ENCODE measurements around the gene RNF38. TPM values are rescaled to one million over a fixed set of nuclear protein-coding genes. Genes with fewer than 3 reads are reported as not detected.
A peak's percentile ranks its signal among the peaks of the same experiment; 100 is the strongest.
"Not testable (repeated sequence)": the region's sequence is repeated elsewhere in the genome, so short reads cannot be mapped to it uniquely, and the experiment has no call there.

The RNF38 gene
- polyA plus RNA-seq, 4 donors = 43.2 to 54.5 (median 53.4) TPM

- no peak for DNase-seq (ENCODE audit: low read depth in 4 of 4, low spot score in 3 of 4)
Measured at GRCh38 chr9:36337002-36337401, 63.1 kb downstream of the RNF38 start.

GRCh38 chr9:36336131-36336907 lies 63.8 kb downstream of the RNF38 start:
- DNase-seq (ENCODE audit: low read depth in 4 of 4, low spot score in 3 of 4) = no peak

GRCh38 chr9:36332006-36332405 lies 68.1 kb downstream of the RNF38 start:
- no peak for DNase-seq (ENCODE audit: low read depth in 4 of 4, low spot score in 3 of 4)

GRCh38 chr9:36328798-36329411 lies 71.2 kb downstream of the RNF38 start:
- DNase-seq (ENCODE audit: low read depth in 4 of 4, low spot score in 3 of 4) = peak; percentile 52 to 67 (median 55)

- DNase-seq (ENCODE audit: low read depth in 4 of 4, low spot score in 3 of 4) = no peak
Measured at GRCh38 chr9:36325081-36325828, 74.8 kb downstream of the RNF38 start.

GRCh38 chr9:36323926-36324325 lies 76.1 kb downstream of the RNF38 start:
- no peak for DNase-seq (ENCODE audit: low read depth in 4 of 4, low spot score in 3 of 4)

- DNase-seq (ENCODE audit: low read depth in 4 of 4, low spot score in 3 of 4) = no peak
Measured at GRCh38 chr9:36322462-36322861, 77.6 kb downstream of the RNF38 start.

- not testable (repeated sequence) for DNase-seq (ENCODE audit: low read depth in 4 of 4, low spot score in 3 of 4)
Measured at GRCh38 chr9:36321903-36322302, 78.2 kb downstream of the RNF38 start.

GRCh38 chr9:36320466-36320865 lies 79.6 kb downstream of the RNF38 start:
- DNase-seq (ENCODE audit: low read depth in 4 of 4, low spot score in 3 of 4) = no peak

- DNase-seq (ENCODE audit: low read depth in 4 of 4, low spot score in 3 of 4) = peak in 2 of 4 donors; percentile 25 to 48
Measured at GRCh38 chr9:36319806-36320205, 80.3 kb downstream of the RNF38 start.

- DNase-seq (ENCODE audit: low read depth in 4 of 4, low spot score in 3 of 4) = no peak
Measured at GRCh38 chr9:36319183-36319582, 80.9 kb downstream of the RNF38 start.

GRCh38 chr9:36318212-36318802 lies 81.8 kb downstream of the RNF38 start:
- DNase-seq (ENCODE audit: low read depth in 4 of 4, low spot score in 3 of 4) = no peak

- peak in 2 of 4 donors; percentile 35 to 47 for DNase-seq (ENCODE audit: low read depth in 4 of 4, low spot score in 3 of 4)
Measured at GRCh38 chr9:36317766-36318165, 82.3 kb downstream of the RNF38 start.

- no peak for DNase-seq (ENCODE audit: low read depth in 4 of 4, low spot score in 3 of 4)
Measured at GRCh38 chr9:36316611-36317317, 83.3 kb downstream of the RNF38 start.

- no peak for DNase-seq (ENCODE audit: low read depth in 4 of 4, low spot score in 3 of 4)
Measured at GRCh38 chr9:36316049-36316448, 84.0 kb downstream of the RNF38 start.

- no peak for DNase-seq (ENCODE audit: low read depth in 4 of 4, low spot score in 3 of 4)
Measured at GRCh38 chr9:36315283-36315682, 84.8 kb downstream of the RNF38 start.

GRCh38 chr9:36314740-36315139 lies 85.3 kb downstream of the RNF38 start:
- no peak for DNase-seq (ENCODE audit: low read depth in 4 of 4, low spot score in 3 of 4)

- no peak for DNase-seq (ENCODE audit: low read depth in 4 of 4, low spot score in 3 of 4)
Measured at GRCh38 chr9:36306471-36307306, 93.4 kb downstream of the RNF38 start.

GRCh38 chr9:36304366-36304765 lies 95.7 kb downstream of the RNF38 start:
- DNase-seq (ENCODE audit: low read depth in 4 of 4, low spot score in 3 of 4) = not testable (repeated sequence)

GRCh38 chr9:36301227-36301626 lies 98.8 kb downstream of the RNF38 start:
- DNase-seq (ENCODE audit: low read depth in 4 of 4, low spot score in 3 of 4) = no peak

Data from right renal pelvis (tissue), 4 donors.